Measurements from ENCODE around the gene FBXO41.

FBXO41 gene, protein sequence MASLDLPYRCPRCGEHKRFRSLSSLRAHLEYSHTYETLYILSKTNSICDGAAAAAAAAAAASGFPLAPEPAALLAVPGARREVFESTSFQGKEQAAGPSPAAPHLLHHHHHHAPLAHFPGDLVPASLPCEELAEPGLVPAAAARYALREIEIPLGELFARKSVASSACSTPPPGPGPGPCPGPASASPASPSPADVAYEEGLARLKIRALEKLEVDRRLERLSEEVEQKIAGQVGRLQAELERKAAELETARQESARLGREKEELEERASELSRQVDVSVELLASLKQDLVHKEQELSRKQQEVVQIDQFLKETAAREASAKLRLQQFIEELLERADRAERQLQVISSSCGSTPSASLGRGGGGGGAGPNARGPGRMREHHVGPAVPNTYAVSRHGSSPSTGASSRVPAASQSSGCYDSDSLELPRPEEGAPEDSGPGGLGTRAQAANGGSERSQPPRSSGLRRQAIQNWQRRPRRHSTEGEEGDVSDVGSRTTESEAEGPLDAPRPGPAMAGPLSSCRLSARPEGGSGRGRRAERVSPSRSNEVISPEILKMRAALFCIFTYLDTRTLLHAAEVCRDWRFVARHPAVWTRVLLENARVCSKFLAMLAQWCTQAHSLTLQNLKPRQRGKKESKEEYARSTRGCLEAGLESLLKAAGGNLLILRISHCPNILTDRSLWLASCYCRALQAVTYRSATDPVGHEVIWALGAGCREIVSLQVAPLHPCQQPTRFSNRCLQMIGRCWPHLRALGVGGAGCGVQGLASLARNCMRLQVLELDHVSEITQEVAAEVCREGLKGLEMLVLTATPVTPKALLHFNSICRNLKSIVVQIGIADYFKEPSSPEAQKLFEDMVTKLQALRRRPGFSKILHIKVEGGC

DNA sequence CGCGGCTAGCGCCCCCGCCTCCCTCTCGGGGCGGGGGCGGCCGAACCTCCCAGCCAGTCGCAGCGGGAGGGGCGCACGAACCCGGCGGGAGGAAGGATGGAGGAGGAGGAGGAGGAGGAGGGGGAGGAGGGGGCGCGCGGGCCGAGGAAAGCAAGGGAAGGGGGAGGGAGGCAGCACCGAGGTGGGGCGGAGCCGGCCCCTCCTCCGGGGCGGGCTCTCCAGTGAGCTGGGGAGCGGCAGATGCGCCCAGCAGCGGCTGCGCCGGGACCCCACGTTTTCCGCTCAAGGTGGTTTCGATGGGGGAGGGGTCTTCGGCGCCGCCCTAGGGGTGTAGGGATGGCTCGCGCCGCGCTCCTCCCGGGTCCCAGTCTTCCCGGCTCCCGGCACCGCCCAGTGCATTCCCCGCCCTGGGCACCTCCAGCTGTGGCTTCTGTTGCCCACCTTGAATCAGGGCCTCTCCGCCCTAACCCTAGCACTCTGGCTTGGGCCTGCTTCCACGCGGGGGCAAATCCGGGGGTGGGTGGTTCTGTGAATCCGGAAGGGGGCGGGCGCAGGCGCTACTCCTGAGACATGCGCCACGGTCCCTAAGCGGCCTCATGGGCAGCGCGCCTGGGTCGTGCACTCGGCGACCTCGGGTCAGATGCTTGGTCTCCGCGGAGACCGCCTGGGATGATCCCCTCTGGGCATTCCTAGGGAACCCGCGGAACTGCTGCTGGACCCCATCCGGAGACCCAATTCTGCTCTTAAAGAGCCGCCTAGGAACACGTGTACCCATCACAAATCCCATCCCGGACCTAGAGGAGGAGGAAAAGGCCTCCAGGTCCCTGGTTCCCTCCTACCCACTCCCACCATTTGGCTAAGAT is at the start of gene FBXO41:
Gene FBXO41, minus strand, starts transcription at position 183 of the 863 bp plus-strand sequence. CDS start 14,848 bp downstream, outside the sequence.
- peak; percentile 38 to 46 for DNase-seq (ENCODE audit: low read depth in 2 of 2)

DNA sequence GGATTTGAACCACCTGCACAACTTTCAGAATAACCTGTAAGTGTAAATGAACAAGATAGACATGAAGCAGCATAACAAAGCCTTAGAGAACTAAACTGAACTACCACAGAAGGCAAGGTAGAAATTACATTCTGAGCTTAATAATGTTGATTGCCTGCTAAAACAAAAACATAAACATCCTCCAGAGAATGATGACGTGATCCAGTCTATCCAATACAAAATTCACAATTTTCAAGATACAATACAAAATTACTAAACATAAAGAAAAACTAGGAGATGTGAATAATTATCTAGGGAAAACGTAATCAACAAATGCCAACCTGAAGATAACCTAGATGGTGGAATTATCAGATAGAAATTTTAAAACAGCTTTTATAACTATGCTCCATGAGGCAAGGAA is 49.8 kb upstream of the FBXO41 start:
- no peak for DNase-seq (ENCODE audit: low read depth in 2 of 2)

DNA sequence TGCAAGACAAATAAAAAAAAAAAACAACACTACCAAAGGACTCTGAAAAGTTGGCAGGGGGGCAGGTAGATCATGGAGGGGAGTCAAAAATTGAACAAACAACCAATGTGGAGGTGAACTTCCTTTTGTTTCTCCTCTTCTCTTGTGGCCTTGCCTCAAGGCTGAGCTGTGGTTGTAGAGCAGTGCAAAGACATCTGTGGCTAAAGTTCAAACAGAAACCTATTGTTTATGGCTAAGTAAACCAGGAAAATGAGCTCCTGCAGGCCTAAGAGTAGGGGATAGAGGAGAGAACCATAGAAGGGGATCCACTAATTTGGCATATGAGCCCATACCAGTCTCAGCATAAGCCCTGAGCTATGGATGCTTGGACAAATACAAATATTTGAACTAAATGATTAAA is 49.3 kb upstream of the FBXO41 start:
- DNase-seq (ENCODE audit: low read depth in 2 of 2), result no peak

DNA sequence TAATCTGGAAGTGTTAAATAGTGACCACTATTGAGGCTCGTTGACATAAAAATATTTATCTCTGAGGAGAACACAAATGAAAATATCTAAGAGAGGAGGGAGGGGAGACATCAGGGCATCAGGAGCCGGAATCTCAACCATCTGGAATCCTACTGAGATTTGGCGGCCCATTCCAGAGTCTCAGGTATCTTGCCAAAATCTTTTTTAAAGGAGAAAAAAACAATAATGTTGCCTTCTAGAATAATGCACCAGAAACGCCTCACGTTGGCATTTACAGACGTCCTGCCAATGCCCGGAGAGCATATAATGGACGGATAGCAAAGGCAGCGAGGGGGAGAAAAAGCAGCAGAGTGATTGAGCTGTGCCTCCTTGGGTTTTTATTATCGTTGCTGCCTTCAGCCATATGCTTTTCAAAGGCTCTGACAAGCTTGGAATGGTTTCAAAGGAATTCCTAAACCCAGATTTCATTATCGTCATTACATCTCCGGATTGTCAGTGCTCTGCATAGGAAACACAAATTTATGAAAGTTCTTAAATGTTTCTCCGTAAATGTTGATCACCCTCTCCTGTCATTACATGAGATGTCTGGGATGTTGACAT is 39.9 kb upstream of the FBXO41 start:
- DNase-seq (ENCODE audit: low read depth in 2 of 2), result no peak

DNA sequence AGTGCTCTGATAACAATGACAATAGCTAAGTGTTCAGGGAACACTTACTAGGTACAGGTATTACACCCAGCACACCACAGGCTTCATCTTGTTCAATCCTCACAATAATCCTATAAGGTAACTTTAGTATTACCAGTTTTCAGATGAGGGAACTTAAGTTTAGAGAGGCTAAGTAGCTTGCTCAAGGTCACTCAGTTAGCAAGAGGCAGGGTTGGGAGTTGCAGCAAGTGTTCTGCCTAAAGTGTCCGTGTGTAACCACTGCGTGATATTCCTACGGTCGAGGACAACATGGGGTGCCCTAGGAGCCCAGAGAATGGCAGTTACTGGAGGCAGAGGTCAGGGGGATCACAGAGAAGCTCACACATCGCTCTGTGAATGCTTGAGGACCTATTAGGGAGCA is 39.3 kb upstream of the FBXO41 start:
- DNase-seq (ENCODE audit: low read depth in 2 of 2), result no peak

DNA sequence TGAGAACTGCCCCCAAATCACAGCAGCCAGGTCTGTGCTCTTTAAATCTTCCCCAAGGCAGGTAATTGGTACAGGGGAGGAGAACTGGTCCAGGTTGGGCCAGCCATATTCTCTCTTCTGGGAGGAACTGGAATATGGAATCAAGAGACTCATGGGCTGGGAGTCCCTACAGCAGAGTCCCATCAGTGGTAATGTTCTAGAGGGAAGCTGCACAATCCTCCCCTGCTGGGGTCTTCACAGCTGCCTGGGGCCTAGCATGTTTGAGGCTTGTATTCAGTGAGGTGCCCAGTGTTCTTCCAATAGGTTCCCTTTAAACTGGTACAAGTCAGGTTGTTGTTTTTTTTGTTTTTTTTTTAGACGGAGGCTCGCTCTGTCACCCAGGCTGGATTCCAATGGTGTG is 30.2 kb upstream of the FBXO41 start:
- no peak for DNase-seq (ENCODE audit: low read depth in 2 of 2)

DNA sequence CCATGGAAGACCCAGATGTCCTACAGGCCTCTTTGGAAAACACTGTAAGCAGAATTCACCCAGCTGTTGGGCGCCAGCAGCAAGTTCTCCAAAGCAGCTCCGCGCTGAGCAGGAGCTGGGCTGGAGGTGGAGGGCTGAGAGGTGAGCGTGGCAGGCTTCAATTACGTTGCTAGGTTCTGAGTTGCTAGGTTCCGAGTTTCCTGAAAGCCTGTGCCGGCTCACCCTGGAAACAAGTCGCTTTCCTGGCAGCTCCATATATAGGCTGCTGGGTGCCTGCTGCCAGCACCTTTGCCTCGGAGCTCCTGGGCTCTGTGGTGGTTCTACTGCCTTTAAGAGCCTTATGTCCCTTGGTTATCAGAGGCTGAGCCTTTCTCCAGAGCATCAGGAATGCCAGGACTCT is 23.4 kb upstream of the FBXO41 start:
- DNase-seq (ENCODE audit: low read depth in 2 of 2), result no peak

DNA sequence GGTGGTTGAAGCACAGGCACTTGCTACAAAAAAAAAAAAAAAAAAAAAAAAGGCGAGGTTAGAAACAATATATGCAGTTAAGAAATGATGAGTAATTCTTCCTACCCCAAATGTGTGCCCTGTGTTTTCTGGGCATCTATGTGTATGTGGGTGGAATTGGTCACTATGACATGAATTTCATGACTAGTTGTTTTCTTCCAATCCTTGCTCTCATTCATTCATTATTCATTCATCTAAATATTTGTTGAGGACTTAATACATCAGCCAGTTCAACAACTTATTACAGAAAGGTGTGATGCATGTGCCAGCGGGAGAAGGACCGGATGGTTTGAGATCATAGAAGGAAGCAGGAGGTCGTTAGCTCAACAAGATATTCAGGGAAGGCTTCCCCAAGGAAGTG is 17.4 kb upstream of the FBXO41 start:
- no peak for DNase-seq (ENCODE audit: low read depth in 2 of 2)

DNA sequence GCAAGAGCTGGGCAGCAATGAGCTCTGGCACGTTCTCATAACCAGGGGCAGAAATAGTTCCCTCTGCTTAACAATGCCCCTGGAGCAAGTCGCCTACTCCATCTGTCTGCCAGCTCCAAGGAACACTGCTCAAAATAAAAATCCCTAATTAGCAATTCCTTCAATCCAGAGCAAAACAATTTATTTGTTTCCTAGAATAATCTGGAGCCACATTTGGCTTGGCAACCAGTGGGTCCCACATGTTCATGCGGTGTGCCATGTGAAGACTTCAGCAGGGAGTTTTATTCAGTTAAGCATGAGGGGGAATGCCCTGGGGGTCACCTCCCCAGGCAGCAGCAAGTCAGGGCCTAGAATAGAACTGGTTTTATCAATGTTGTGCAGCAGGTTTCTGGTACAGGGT is 16.6 kb upstream of the FBXO41 start:
- DNase-seq (ENCODE audit: low read depth in 2 of 2), result no peak

DNA sequence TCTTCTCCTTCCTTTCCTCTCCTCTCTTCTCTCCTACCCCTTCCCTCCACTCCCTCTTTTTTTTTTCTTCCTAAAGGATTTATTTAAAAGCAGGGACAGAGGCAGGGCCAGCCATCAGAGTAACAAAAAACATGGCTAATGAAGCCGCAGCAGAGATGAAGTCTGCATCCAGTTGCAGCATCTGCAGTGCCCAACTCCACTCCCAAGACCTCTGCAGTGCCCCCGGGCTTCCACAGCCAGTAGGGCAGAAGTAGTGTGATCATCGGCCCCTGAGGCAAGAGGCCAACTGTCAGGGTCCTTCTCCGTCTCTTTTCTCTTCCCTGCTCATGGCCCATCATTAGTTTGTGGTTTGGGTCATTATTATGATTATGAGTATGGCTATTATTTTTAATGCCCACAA is 13.3 kb upstream of the FBXO41 start:
- no peak for DNase-seq (ENCODE audit: low read depth in 2 of 2)

DNA sequence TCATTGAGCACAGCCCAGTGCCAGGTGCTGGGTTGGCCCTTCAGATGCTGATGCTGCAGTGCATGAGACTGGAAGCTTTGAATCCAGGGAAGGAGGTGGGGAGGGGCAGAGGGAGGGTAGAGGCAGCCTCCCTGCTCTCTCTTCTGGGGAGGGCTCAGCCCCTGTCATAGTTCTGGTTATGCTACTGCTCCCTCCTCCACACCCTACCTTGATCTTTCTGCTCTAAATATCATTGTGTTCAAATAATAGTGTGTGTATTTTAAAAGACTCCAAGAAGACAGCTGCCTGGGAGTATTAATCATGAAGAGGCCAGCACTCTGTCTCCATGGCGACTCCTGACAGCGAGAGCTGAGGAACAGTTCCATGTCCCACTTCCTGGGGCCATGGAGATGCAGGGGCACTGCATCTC is 12.9 kb upstream of the FBXO41 start:
- DNase-seq (ENCODE audit: low read depth in 2 of 2), result no peak

DNA sequence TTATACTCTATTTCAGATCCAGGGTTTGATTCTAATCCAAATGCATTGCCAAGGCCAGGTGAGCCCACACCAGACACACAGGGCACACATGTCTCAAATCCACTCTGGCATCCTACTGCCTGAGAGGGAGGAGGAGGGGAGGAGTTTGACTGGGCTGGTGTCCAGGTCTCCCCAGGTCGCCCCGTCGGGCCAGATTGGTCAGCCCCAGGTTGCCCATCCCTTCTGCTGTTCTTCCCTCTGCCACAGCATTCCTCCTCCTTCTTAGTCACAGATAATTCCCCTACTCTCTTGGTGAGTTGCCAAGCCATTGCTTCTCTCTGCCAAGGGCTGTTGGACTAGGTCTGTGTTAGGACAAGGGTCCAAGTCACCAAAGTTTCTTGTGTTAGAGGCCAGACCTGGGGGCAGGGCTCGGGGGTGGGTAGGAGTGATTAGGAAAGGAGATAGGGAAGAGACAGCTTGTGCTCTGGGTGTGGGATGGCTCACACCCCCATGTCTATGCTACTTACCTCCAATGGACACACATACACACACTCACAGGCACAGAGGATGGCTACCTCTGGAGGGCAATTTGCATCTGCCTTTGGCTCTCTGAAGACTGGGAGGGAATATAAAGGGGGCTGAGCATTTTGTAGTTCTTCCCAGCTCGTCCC is 11.6 kb upstream of the FBXO41 start:
- no peak for DNase-seq (ENCODE audit: low read depth in 2 of 2)

DNA sequence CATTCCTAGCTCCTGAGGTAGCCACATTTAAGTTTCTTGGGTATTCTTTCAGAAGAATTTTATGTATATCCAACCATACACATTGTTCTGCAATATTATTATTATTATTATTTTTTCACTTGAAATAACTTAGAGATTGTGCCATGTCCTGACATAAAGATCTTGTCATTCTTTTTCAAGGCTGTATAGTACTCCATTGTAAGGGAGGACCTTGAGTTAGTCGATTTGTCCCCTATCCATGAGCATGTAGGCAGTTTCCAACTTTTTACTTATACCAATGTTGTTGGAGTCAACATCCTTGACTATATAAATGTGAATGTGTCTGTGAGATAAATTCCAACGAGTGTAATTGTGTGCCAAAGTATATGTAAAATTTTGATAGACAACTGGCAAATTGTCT is 10.0 kb upstream of the FBXO41 start:
- DNase-seq (ENCODE audit: low read depth in 2 of 2), result no peak

DNA sequence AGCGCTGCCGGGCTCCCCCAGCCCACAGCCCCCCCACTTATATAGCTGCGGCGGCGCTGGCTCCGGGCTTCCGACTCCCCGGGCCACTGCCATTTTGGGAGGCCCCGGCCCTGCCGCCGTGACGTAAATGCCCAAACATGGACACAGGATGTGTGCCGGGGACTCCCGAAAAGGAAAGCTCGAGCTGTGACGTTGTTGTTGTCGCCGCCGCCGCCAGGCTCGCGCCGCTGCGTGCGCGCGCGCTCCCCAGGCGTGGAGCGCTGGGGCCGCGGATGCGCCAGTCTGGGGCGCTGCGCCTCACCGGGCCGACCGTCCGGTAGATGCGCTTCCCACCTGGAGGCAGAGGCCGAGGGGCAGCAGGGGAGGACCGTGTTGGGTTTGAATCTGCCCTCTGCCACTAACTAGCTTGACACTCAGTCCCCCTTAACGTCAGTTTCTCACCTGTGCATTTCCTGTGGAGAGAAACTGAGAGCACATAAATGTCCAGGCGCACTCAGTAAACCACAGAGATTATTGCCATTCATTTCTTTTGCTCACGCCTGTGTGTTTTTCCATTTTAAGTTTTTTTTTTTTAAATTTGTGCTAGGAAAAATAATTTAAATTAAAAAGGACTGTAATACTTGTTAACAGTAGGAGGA is 9.4 kb upstream of the FBXO41 start, which contains the start of gene EGR4:
Gene EGR4, minus strand, starts transcription at position 15 of the 638 bp plus-strand sequence. CDS start 231 bp downstream, outside the sequence.
- DNase-seq (ENCODE audit: low read depth in 2 of 2), result peak; percentile 66 to 79

DNA sequence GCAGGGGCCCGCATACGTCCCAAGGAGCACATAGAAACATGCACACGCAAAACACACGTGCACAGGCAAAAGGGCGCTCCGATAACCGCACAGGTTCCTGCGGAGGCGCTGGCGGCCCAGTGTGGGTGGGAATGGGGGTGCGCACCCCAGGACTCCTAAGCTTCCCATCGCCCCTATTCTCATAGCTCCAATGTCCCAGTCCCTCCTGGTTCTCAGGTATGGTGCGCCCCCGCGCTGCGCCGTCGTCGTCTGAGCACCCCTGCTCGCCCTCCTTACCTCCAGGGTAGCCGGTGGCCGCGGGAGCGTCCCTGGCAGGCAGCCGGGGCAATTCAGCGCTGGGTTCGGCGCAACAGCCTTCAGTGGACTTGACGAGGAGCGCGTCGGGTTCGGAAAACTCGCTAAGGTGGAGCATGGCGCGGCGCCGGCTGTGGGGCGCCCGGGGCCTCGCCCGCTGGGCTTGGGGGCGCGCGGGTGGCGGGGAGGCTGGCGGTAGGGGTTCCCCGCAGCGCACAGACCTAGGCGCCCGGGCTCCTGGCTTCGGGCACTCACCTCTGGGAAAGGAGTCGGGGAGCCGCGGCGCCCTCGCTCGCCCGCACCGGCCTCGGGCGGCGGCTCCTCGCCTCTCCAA is 8.7 kb upstream of the FBXO41 start:
- no peak for DNase-seq (ENCODE audit: low read depth in 2 of 2)

DNA sequence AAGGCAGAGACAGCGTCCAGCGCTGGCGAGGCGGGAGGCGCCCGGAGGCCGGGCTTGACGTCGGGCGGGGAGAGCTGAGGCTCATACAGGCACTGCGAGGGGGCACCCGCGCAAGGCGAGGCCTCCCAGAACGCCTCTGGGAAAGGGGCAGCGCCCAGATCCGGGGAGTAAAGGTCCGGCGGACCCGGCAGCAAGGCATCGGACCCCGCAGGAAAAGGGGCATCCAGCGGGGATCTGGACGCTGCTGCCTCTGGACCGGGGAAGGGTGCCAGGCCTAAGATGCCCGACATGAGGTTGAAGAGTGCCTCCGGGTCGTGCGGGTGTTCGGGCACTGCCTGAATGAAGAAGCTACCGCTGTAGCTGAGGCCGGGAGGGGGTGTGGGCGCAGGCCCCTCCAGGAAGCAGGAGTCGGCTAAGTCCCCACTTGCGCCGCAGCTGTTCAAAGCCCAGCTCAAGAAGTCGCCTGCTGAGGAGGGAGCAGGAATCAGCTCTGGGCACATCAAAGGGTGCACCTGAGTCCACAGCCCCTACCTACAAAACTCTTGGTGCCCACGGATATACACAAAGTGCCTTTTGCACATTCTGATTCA is 8.1 kb upstream of the FBXO41 start:
- no peak for DNase-seq (ENCODE audit: low read depth in 2 of 2)

DNA sequence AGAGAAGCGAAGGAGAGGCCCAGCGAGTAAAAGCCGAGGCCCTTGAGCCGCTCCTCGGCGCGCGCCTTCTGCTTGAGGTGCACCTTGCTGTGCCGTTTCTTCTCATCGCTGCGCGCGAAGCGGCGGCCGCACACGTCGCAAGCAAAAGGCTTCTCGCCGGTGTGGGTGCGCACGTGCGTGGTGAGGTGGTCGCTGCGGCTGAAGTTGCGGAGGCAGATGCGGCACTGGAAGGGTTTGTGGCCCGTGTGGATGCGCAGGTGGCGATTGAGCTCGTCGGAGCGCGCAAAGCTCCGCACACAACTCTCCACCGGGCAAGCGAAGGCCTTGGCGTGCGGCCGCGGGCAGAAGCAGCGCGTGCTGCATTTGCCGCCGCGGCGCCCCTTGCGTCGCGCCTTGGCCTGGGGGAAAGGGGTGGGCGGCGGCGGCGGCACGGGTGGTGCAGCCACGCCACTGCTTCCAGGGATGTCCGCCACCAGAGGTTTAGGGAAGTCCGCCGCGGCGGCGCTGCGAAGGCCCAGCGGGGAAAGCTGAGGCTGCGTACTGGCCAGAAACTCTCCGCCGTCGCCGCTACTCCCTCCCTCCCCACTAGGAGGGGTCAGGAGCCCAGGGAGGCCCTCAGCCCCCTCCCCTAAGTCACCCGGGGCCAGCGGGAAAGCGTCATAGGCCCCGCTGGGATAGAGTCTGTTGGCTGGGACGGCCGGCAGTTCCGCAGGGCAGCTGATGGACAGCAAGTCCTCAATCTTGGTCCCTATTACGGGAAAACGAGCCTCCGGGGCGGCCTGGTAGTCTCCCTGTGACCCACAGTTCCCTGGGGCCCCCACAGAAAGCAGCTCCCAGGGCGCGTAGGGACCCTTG is 7.4 kb upstream of the FBXO41 start:
- no peak for DNase-seq (ENCODE audit: low read depth in 2 of 2)

DNA sequence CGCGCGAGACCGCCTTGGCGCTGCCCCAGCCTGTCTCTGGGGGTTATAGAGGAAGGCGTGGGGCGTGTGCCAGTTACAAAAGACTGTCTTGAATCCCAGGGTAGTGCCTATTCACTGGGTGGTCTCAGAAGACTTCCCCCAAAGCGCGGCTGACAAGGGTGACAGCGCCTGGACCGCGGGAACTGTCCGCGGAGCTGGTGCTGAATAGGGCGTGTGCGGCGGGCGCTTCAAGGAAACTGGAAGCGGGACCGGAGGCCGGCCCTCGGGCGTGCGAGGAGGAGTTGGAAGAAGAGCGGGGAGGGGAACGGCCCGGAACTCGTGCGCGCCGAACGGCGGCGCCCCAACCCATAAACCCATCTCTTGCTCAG is 6.8 kb upstream of the FBXO41 start:
- peak in 1 of 2 donors; percentile 32 for DNase-seq (ENCODE audit: low read depth in 2 of 2)
